Stimulated activated CD8-positive, alpha-beta memory T cell treated with anti-CD3 and anti-CD28 coated beads, Interleukin-4, amount 100 ng/mL, for 4 hours (primary cell): ENCODE measurements around the gene DYNC2H1.

ENCODE experiments used
- DNase-seq, 2 donors: peaks; one replicate each; pipeline ENCODE4 v3.0.0-alpha.2; 2020; ENCODE audit warnings: low read depth in 2 of 2, low spot score in 1 of 2

Gene DYNC2H1

DNA sequence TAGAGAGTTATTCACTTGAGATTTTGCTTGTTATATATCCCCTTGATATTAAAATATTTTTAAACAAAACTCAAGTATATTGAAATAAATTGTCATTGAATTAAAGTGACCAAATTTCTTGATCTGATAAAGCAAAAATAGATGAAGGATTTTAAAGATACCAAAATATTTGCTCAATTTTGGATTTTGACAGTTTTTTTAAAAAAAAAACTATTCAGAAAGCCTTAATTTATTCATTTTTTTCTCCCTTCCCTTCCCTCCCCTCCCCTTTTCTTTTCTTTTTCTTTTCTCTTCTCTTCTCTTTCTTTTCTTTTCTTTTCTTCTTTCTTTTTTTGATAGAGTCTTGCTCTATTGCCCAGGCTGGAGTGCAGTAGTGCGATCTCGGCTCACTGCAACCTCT lies 163.7 kb downstream of the DYNC2H1 start:
- DNase-seq, result no peak

DNA sequence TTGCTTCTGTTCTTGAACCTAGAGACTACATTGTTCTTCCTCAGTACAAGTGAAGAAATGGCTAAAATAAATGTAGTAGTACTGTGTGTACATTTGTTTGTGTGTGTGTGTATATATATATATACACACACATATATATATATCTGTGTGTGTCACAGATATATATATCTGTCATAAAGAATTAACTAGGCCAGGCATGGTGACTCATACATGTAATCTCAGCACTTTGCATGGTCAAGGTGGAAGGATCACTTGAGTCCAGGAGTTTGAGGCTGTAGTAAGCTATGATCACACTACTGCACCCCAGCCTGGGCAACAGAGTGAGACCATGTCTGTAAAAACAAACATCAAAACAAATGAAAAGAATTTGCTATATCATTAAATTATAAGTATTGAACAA lies 164.8 kb downstream of the DYNC2H1 start:
- DNase-seq, result no peak

DNA sequence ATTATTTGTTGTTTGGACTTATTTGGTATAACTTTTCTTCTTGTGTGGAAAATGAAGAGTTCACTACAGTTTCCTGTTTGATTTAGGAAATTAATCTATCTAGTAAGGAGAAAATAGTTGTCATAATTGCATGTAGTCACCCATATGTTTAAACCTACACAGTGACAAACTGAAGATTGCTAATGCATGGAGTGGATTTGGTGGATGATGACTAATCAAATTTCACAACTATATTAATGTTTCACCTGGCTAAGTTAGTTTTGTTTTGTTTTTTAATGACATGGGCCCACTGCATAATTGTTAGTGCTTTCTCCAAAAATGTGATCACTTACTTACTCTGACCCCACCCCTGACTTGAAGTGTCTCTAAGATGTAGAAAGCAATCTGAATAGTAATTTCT lies 170.6 kb downstream of the DYNC2H1 start:
- DNase-seq, result no peak

GRCh38 chr11:103281301-103281700 lies 172.1 kb downstream of the DYNC2H1 start:
- DNase-seq, result no peak

GRCh38 chr11:103284260-103284659 lies 175.0 kb downstream of the DYNC2H1 start:
- no peak for DNase-seq

DNA sequence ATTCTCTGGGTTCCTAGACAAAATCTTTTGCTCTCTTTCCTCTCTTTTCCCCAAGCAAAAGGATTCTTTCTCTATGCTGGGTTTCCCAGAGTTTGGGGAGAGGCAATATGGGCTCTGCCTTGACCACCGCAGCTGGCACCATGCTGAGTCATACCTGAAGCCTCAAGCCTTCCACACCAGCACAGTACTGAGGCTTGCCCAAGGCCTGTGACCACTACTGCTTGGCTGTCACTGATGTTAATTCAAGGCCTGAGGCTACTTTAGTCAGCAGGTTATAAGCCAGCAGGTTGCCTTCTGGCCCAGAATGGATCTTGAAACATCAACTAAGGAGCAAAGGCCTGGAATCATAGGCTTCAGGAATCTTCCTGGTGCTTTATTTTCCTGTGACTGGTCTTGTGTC lies 185.3 kb downstream of the DYNC2H1 start:
- DNase-seq, result no peak

DNA sequence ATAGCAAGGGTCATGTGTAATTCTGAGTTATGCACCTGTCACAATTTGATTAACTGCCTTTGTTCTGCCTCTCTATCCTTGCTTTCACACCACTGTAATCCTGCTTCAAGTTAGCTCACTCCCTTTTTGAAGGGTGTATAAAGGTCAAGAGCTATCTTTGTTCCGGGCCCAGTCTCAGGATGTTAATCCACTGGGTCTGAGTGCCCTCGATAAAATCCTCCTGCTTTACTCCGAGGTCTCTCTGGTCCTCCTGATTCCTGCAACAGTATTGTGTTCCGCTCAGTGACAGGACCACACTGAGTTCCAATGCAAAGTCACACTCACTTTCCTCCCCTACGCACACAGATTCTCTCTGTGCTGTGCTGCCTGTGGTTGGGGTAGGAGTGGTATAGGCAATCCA lies 186.5 kb downstream of the DYNC2H1 start:
- no peak for DNase-seq

DNA sequence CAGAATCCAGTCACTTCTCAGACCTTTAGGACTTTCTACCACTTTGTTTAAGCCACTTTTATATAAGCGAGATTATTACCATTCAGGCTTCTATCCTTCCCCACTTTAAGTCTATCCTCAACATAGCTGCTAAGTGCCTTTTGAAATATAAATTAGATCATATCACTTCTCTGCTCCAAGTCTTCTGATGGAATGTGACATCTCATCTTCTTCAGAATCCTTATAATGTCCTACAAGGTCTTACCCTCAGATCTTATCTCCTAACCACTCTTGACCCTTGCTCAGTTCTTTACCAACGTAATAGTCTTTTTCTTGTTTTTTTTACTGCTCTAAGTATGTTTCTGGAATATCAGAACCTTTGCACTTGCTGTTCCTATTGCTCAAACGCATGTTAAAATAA lies 188.7 kb downstream of the DYNC2H1 start:
- no peak for DNase-seq

DNA sequence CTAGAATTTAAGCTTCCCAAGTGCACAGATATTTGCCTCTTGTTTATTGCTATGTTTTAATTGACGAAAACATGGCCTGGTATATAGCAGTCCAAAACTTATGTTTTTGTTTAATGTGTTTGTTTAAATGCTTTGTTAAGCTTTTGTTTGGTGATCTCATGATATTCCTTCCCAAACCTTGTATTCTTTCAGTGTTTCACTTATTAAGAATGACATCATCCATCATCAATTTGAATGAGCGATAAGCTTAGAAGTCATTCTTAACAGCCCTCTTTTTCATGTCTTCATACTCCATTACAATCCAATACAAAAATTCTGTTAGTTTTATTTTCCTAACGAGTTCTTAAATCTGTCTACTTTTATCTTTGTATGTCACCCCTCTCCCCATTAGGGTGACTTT lies 206.0 kb downstream of the DYNC2H1 start:
- DNase-seq, result no peak

DNA sequence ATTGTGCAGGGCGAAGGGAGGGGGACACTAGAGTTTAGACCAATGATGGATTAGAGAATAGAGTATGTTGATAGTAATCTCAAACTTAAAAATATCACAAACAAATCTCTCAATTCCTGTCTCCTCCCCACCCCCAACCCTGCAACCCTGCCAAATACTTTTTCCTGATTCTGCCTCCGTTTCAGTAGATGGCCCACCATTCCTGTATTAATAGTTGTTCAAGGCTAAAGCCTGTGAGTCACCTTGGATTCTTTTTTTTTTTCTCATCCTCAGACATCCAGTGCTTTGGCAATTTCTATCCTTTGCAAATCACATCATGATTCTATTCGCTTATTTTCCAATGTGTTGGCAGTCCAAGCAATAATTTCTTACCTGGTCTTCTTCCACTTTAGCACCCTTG lies 207.9 kb downstream of the DYNC2H1 start:
- DNase-seq, result no peak

DNA sequence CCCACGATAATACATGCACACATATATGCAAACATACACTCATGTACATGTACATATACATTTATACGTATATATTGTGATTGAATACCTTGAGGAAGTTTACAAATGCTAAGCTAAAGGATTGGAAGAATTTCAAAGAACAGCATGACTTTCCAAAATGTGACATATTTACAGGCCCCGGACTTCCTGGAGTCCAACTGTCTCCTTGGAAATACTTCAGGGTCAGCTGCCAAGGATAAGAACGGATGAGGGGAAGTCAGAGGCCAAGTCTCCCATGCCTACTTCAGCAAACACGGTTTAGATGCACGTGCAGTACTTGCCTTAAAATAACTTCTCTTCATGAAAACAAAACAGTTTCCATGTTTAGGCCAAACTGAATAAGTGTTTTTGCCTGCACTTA lies 213.6 kb downstream of the DYNC2H1 start:
- DNase-seq, result no peak

- DNase-seq, result no peak
These were observed 216.5 kb downstream of the DYNC2H1 start for GRCh38 chr11:103325686-103326069.

GRCh38 chr11:103326070-103326794 lies 217.0 kb downstream of the DYNC2H1 start:
- no peak for DNase-seq

GRCh38 chr11:103327721-103328120 lies 218.5 kb downstream of the DYNC2H1 start:
- no peak for DNase-seq

- no peak for DNase-seq
These were observed 223.2 kb downstream of the DYNC2H1 start for GRCh38 chr11:103332409-103332808.

DNA sequence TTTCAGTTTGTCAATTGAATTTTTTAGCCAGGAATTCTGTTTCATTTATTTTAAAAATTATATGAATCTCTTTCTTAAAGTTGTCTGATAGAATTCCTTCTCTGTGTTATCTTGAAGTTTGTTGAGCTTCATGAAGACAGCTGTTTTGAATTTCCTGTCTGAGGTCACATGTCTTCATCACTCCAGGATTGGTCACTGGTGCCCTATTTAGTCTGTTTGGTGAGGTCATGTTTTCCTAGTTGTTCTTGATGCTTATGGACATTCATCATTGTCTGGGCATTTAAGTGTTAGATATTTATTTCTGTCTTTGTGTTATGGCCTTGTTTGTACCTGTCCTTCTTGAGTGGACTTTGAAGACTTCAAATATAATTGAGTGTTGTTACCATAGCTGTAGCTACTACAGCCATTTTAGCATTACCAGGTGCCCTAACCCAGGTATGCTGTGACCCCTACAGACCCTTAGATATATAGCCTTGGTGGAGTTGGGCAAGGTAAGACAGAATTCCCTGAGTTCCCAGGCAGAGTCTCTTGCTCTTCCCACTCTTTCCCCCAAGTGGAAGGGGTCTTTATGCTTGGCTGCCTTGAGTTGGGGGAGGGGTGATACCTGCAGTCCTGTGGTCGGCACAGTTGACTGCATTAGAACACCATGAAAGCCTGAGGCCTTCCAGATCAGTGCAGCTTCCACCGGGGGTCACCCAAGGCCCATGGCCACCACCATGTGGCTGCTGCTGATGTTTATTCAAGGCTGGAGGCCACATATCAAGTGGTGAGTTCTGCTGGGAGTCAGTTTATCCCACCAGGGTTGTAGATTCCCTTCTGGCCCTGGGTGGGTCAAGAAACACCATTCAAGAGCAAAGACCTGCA lies 229.6 kb downstream of the DYNC2H1 start:
- DNase-seq, result no peak

DNA sequence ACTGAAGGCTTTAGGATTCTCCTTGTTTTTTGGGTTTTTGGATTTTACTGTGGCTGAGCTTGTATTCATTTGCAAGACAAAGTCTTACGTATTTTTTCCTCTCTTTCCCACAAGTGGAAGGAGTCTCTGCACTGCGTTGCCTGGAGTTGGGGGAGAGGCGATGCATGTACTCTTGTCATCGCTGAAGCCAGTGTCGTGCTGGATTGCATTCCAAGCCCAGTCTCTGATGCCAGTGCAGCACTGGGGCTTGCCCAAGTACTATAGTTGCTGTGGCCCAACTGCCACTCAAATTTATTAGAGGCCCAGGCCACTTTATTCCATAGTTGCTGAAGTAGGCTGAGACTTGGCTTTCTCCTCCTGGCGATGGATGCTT lies 230.2 kb downstream of the DYNC2H1 start:
- DNase-seq, result no peak

DNA sequence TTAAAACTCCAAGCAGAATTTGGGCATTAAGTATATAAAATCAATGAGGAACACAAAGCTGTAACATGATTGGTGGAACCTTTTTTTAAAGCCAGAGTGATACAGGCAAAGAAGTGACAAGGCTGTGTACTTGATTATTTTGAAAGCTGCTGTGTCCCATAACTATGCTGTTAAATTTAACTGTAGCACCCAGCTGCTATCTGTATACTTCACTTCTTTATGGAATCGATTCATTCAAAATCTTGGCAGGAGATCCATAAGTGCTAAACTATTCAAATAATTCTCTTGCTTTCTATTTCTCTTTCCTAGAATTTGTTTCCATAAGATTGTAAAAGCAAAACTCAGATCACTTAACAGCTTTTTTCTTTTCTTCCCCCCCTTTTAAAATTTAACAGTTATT lies 231.7 kb downstream of the DYNC2H1 start:
- no peak for DNase-seq

DNA sequence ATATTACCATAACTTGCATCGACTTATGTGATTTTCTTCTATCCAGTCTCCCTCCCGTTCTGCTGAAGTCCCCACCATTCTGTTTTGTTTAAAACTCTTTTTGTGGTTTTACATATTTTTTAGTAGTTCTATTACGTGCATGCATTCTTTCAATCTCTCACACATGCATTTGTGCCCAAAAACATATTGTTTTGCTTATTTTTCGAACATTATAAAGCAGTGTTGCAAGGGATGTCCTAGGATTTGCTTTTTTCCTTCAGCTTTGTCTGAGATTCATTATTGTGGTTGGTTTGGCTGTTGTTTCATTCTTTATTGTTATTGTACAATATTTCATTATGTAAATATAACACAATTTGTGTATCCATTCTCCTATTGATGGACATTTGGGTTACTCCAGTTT lies 235.7 kb downstream of the DYNC2H1 start:
- no peak for DNase-seq

DNA sequence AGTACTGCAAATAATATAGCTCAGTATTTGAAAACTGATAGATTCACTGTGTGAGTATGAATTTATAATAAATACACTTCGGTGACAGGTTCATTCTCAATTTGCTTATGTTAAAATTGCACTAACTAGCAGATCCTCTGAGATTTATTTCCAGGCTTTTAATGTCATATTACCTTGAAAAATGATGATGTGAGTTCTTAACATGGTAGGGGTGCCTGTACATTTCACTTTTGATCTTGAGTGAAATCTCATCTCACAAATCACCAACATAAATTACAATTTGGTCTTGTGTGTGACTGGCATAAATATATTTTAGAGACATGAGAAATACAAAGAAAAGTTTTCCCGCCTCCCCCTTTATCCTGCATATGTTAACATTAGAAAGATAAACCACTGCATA lies 240.4 kb downstream of the DYNC2H1 start:
- DNase-seq, result no peak

DNA sequence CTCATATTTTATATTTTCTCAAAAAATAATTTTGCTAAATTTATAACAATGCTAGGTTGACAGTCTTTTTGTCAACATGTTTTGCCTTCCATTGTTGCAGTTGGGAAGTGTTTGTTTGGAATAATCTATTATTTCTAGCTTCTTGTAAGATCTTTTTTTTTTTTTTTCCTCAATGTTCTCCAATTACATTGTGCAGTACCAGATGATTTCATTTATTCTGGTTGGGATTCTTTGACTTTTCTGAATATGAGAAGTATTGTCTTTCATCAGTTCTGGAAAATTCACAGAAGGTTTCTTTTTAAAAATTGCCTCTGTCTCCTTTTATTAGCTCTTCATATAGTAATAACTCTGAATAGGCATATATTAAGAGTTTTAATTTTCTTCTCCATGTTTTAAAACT lies 245.4 kb downstream of the DYNC2H1 start:
- DNase-seq, result no peak

GRCh38 chr11:103358251-103358650 lies 249.0 kb downstream of the DYNC2H1 start:
- no peak for DNase-seq

DNA sequence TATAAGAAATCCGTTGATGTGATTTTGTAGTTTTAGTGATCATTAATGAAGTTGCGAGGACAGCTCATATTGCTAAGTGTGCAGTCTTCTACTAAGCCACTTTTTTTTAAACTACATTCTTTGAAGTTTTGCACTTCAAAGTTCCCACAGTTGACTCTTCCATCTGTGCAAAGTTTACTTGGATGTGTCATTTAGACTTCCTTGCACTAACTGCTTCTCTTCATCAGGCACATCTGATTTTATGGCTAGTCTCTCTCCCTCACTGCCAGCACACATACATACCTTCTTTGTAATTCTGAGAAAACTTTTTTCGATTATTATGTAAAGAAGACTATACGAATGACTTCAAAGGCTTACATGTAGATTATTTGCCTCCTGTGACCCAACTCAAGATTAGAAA lies 250.0 kb downstream of the DYNC2H1 start:
- DNase-seq, result no peak
